Measurements from ENCODE around the gene ANKRD12. TPM values are rescaled to one million over a fixed set of nuclear protein-coding genes. Genes with fewer than 3 reads are reported as not detected.

ANKRD12 gene
- total RNA-seq, 1 experiment from 2014 or later: 19.1 TPM

- no peak overlapping the region for H3K4me2 ChIP-seq (ENCODE audit: low read length)
- ChIA-PET POLR2A (ENCODE audit: unreplicated experiment) (no interaction called here), CTCF (interaction anchor here (0.7 kb wide), 1 partner anchor 680 kb away, joined by 4 read pairs; no protein-coding TSS in a partner anchor)
- intact Hi-C loops (cut with micrococcal nuclease): no loop called here
- H3K27me3 ChIP-seq (ENCODE audit: low read length): no peaks in the 10 kb centered on the region
- H3F3A ChIP-seq (ENCODE audit: low read length, unreplicated experiment): no peaks in the 10 kb centered on the region
- H3K4me1 ChIP-seq (ENCODE audit: insufficient read depth, low read length): peaks cover 3% of the 10 kb centered on the region; the same call in 1 of the 2 replicates
- H2AFZ ChIP-seq (ENCODE audit: low read length): no peak overlapping the region
- H3K9me2 ChIP-seq (replicated peaks; ENCODE audit: low read length): no peaks in the 10 kb centered on the region
- DNase-seq (no peak), ATAC-seq (no peak)
- H3K9me3 ChIP-seq (ENCODE audit: low read length): no peaks in the 10 kb centered on the region
- no TSS peak for BruUV-seq (replicated peaks)
- TF ChIP-seq EZH2 (IDR thresholded peaks at IDR 0.05; ENCODE audit: low read length, unreplicated experiment) (no peak), CTCF (conservative IDR thresholded peaks at IDR 0.05; ENCODE audit: low read depth, low read length) (no peak), EZH2phosphoT487 (IDR thresholded peaks at IDR 0.05; ENCODE audit: borderline replicate concordance, low read length) (no peak)
- H4K20me1 ChIP-seq (ENCODE audit: low read length): no peaks in the 10 kb centered on the region; the same call in 1 of the 2 replicates
- no peak overlapping the region for H3K27ac ChIP-seq (ENCODE audit: low read length)
- H3K36me3 ChIP-seq (ENCODE audit: low read depth, low read length): peaks cover 72% of the 10 kb centered on the region
- H3K9ac ChIP-seq (ENCODE audit: low read length): no peak overlapping the region
- peaks cover 55% of the 10 kb centered on the region for H3K79me2 ChIP-seq (ENCODE audit: low read length)
- no peak overlapping the region for H3K4me3 ChIP-seq (ENCODE audit: low read length)
Measured at GRCh38 chr18:9123520-9123919, 13.1 kb upstream of the ANKRD12 start.

- peaks cover 42% of the 10 kb centered on the region for H3K79me2 ChIP-seq (ENCODE audit: low read length)
- ATAC-seq: peak; percentile 46; the same call in 1 of the 2 replicates
- H3K4me3 ChIP-seq (ENCODE audit: low read length): no peak overlapping the region
- H3K9me2 ChIP-seq (replicated peaks; ENCODE audit: low read length): no peaks in the 10 kb centered on the region
- H3K36me3 ChIP-seq (ENCODE audit: low read depth, low read length): peaks cover 73% of the 10 kb centered on the region
- H3K9me3 ChIP-seq (ENCODE audit: low read length): no peaks in the 10 kb centered on the region
- H3K27me3 ChIP-seq (ENCODE audit: low read length): no peaks in the 10 kb centered on the region
- intact Hi-C loops (cut with micrococcal nuclease): no loop called here
- no peaks in the 10 kb centered on the region for H3F3A ChIP-seq (ENCODE audit: low read length, unreplicated experiment)
- peak; percentile 31 for DNase-seq
- H3K27ac ChIP-seq (ENCODE audit: low read length): no peak overlapping the region
- no peak for TF ChIP-seq CTCF (conservative IDR thresholded peaks at IDR 0.05; ENCODE audit: low read depth, low read length)
- peaks cover 3% of the 10 kb centered on the region; the same call in 1 of the 2 replicates for H3K4me1 ChIP-seq (ENCODE audit: insufficient read depth, low read length)
- BruUV-seq (replicated peaks): no TSS peak
- POLR2A ChIA-PET (ENCODE audit: unreplicated experiment): no interaction called here
- no peak overlapping the region for H2AFZ ChIP-seq (ENCODE audit: low read length)
- no peak overlapping the region for H3K4me2 ChIP-seq (ENCODE audit: low read length)
- no peak overlapping the region for H3K9ac ChIP-seq (ENCODE audit: low read length)
- CTCF ChIA-PET: no interaction called here
- peaks cover 3% of the 10 kb centered on the region for H4K20me1 ChIP-seq (ENCODE audit: low read length)
Measured at GRCh38 chr18:9124824-9125223, 11.8 kb upstream of the ANKRD12 start.

GRCh38 chr18:9126337-9126736 is 10.2 kb upstream of the ANKRD12 start:
- Histone ChIP-seq H3K27me3 (ENCODE audit: low read length) (no peaks in the 10 kb centered on the region), H3K27ac (ENCODE audit: low read length) (no peak overlapping the region), H2AFZ (ENCODE audit: low read length) (no peak overlapping the region), H3K4me1 (ENCODE audit: insufficient read depth, low read length) (peaks cover 3% of the 10 kb centered on the region; the same call in 1 of the 2 replicates), H3K9ac (ENCODE audit: low read length) (no peak overlapping the region), H3K9me2 (replicated peaks; ENCODE audit: low read length) (no peaks in the 10 kb centered on the region), H3K36me3 (ENCODE audit: low read depth, low read length) (peaks cover 73% of the 10 kb centered on the region), H3F3A (ENCODE audit: low read length, unreplicated experiment) (no peaks in the 10 kb centered on the region), H4K20me1 (ENCODE audit: low read length) (peaks cover 3% of the 10 kb centered on the region; the same call in 1 of the 2 replicates), H3K4me2 (ENCODE audit: low read length) (no peak overlapping the region), H3K4me3 (ENCODE audit: low read length) (no peak overlapping the region), H3K79me2 (ENCODE audit: low read length) (peaks cover 32% of the 10 kb centered on the region), H3K9me3 (ENCODE audit: low read length) (no peaks in the 10 kb centered on the region)
- POLR2A ChIA-PET (ENCODE audit: unreplicated experiment): no interaction called here
- intact Hi-C loops (cut with micrococcal nuclease): no loop called here
- no peak for DNase-seq
- no peak for ATAC-seq
- TF ChIP-seq CTCF (conservative IDR thresholded peaks at IDR 0.05; ENCODE audit: low read depth, low read length) (no peak), EZH2 (IDR thresholded peaks at IDR 0.05; ENCODE audit: low read length, unreplicated experiment) (no peak), EZH2phosphoT487 (IDR thresholded peaks at IDR 0.05; ENCODE audit: borderline replicate concordance, low read length) (no peak)
- CTCF ChIA-PET: no interaction called here
- no TSS peak for BruUV-seq (replicated peaks)
